Astrocyte (in vitro differentiated cells and primary cell): ENCODE results near the gene UBR4.

Experiments used
- CTCF ChIP-seq: IDR thresholded peaks from 2 replicates; pipeline ENCODE4 v1.5.1; 2011; ENCODE audit warnings: low read depth, mild to moderate bottlenecking, inconsistent platforms, low read length, moderate library complexity; ENCODE audit not compliant: insufficient read depth
- EZH2 ChIP-seq: IDR thresholded peaks from 2 replicates; pipeline ENCODE4 v1.6.1; 2012; ENCODE audit warnings: mild to moderate bottlenecking, low read length, inconsistent platforms; ENCODE audit not compliant: insufficient read depth

- TF ChIP-seq CTCF (no peak), EZH2 (no peak)
Measured at GRCh38 chr1:19100028-19100427, 110.0 kb downstream of the UBR4 start.
